SK-N-SH (cell line): ENCODE results near the gene DDR1. TPM values are rescaled to one million over a fixed set of nuclear protein-coding genes. Genes with fewer than 3 reads are reported as not detected.

Source experiments
- CTCF ChIA-PET: fragments of 300-600, 350-600 bp; formaldehyde crosslinking; extraction: SDS; loops from one replicate; lab custom pipeline; 2021; lab: Yijun Ruan, JAX
- POLR2A ChIA-PET: fragments of 350-600 bp; sonication (Branson Sonifier 250); formaldehyde crosslinking; extraction: SDS; loops from one replicate; lab custom pipeline; 2020; ENCODE audit warnings: antibody characterized with exemption, inconsistent platforms; lab: Yijun Ruan, JAX
- DNase-seq: peaks from one replicate; pipeline ENCODE4 v3.0.0; 2012
- H2AFZ ChIP-seq: fragments of 200-600 bp; sonication (generic); 2 replicates; pipeline ENCODE4 v1.8.1; 2016; ENCODE audit warnings: antibody characterized with exemption, mild to moderate bottlenecking, low read depth
- H3F3A ChIP-seq: fragments of 200-600 bp; sonication (generic); replicated peaks from 2 replicates; pipeline ENCODE3; 2016; ENCODE audit warnings: antibody characterized with exemption, mild to moderate bottlenecking; ENCODE audit not compliant: insufficient read depth
- H3K27ac ChIP-seq, 2 experiments: fragments of 200-500 bp in 1 of 2; fragments of 200-600 bp in 1 of 2; sonication (Bioruptor generic) in 1 of 2; sonication (generic), shearing (Covaris generic) in 1 of 2; 2 replicates each; pipeline versions ENCODE4 v1.5.1 to v1.6.1; 2014 to 2016; ENCODE audit warnings: low read depth in 2 of 2, inconsistent platforms in 1 of 2, low read length in 1 of 2, mild to moderate bottlenecking in 1 of 2, mixed read lengths in 1 of 2
- H3K27me3 ChIP-seq: fragments of 200-600 bp; sonication (generic), shearing (Covaris generic); 2 replicates; pipeline ENCODE4 v1.6.1; 2016; ENCODE audit warnings: mixed run types; ENCODE audit not compliant: insufficient read depth
- H3K36me3 ChIP-seq, 2 experiments: fragments of 200-500 bp in 1 of 2; fragments of 200-600 bp in 1 of 2; sonication (Bioruptor generic) in 1 of 2; sonication (generic) in 1 of 2; replicated peaks in 1 of 2; 2 replicates each; pipeline versions ENCODE3 to v1.5.1; 2014 to 2016; ENCODE audit warnings: low read length in 1 of 2, mild to moderate bottlenecking in 1 of 2; ENCODE audit not compliant: insufficient read depth in 2 of 2, control insufficient read depth in 1 of 2
- H3K4me1 ChIP-seq, 2 experiments: fragments of 200-500 bp in 1 of 2; fragments of 200-600 bp in 1 of 2; sonication (Bioruptor generic) in 1 of 2; sonication (generic), shearing (Covaris generic) in 1 of 2; 2 replicates each; pipeline versions ENCODE4 v1.5.1 to v1.6.1; 2014 to 2016; ENCODE audit warnings: low read depth in 1 of 2, low read length in 1 of 2, mixed run types in 1 of 2; ENCODE audit not compliant: insufficient read depth in 2 of 2, control insufficient read depth in 1 of 2
- H3K4me2 ChIP-seq: fragments of 200-600 bp; sonication (generic), shearing (Covaris generic); 2 replicates; pipeline ENCODE4 v1.6.1; 2017; ENCODE audit warnings: mixed run types
- H3K4me3 ChIP-seq, 2 experiments: fragments of 200-500 bp in 1 of 2; fragments of 200-600 bp in 1 of 2; sonication (Bioruptor generic) in 1 of 2; sonication (generic), shearing (Covaris generic) in 1 of 2; 2 replicates each; pipeline versions ENCODE4 v1.5.1 to v1.8.1; 2014 to 2016; ENCODE audit warnings: low read depth in 2 of 2, inconsistent platforms in 1 of 2, low read length in 1 of 2, mild to moderate bottlenecking in 1 of 2, mixed read lengths in 1 of 2, moderate library complexity in 1 of 2
- H3K79me2 ChIP-seq: fragments of 200-600 bp; sonication (generic); 2 replicates; pipeline ENCODE4 v1.8.1; 2017; ENCODE audit warnings: mild to moderate bottlenecking; ENCODE audit not compliant: insufficient read depth
- H3K9ac ChIP-seq: fragments of 200-600 bp; sonication (generic); 2 replicates; pipeline ENCODE4 v1.6.1; 2017; ENCODE audit warnings: mixed run types
- H3K9me2 ChIP-seq: fragments of 200-600 bp; sonication (generic); 2 replicates; pipeline ENCODE4 v1.6.1; 2017; ENCODE audit warnings: mixed run types
- H3K9me3 ChIP-seq: fragments of 200-600 bp; sonication (generic); 2 replicates; pipeline ENCODE4 v1.6.1; 2017; ENCODE audit warnings: mixed run types, mild to moderate bottlenecking, moderate library complexity
- H4K20me1 ChIP-seq: fragments of 200-600 bp; sonication (generic); 2 replicates; pipeline ENCODE4 v1.6.1; 2017; ENCODE audit warnings: mild to moderate bottlenecking, mixed run types; ENCODE audit not compliant: insufficient read depth
- CHD2 ChIP-seq: fragments of 150-350 bp; IDR thresholded peaks from 2 replicates; pipeline ENCODE4 v1.6.1; 2018; ENCODE audit warnings: low read length; ENCODE audit not compliant: partially characterized antibody
- ELF1 ChIP-seq: IDR thresholded peaks from 2 replicates; pipeline ENCODE4 v1.4.0; 2012
- EZH2phosphoT487 ChIP-seq: fragments of 200-600 bp; sonication (generic); IDR thresholded peaks from 2 replicates; pipeline ENCODE4 v1.6.1; 2017; ENCODE audit warnings: low read depth, mixed run types, mild to moderate bottlenecking, antibody characterized with exemption, moderate library complexity, borderline replicate concordance
- GABPA ChIP-seq: IDR thresholded peaks from 2 replicates; pipeline ENCODE4 v1.4.0; 2012; ENCODE audit warnings: low read depth, mild to moderate bottlenecking
- GATA2 ChIP-seq: sonication (generic); formaldehyde crosslinking; IDR thresholded peaks from 2 replicates; pipeline ENCODE4 v1.5.0; 2020; ENCODE audit warnings: mild to moderate bottlenecking, missing genetic modification reagents
- JUND ChIP-seq: IDR thresholded peaks from 2 replicates; pipeline ENCODE4 v1.4.0; 2012
- MEF2A ChIP-seq: IDR thresholded peaks from 2 replicates; pipeline ENCODE4 v1.4.0; 2012; ENCODE audit warnings: low read depth, borderline replicate concordance
- MXI1 ChIP-seq: IDR thresholded peaks from 2 replicates; pipeline ENCODE4 v1.6.1; 2012; ENCODE audit warnings: mild to moderate bottlenecking, low read depth, low read length, improper control_type of control experiment
- NFIC ChIP-seq: IDR thresholded peaks from 2 replicates; pipeline ENCODE4 v1.4.0; 2012; ENCODE audit warnings: borderline replicate concordance
- RCOR1 ChIP-seq: fragments of 150-350 bp; IDR thresholded peaks from 2 replicates; pipeline ENCODE4 v1.6.1; 2017; ENCODE audit warnings: antibody characterized with exemption, low read length
- SIN3A ChIP-seq: IDR thresholded peaks from 2 replicates; pipeline ENCODE4 v1.6.1; 2012; ENCODE audit warnings: low read depth, mild to moderate bottlenecking, low read length, moderate library complexity, borderline replicate concordance
- SMC3 ChIP-seq: IDR thresholded peaks from 2 replicates; pipeline ENCODE4 v1.6.1; 2012; ENCODE audit warnings: low read depth, low read length, improper control_type of control experiment
- TCF12 ChIP-seq: IDR thresholded peaks from 2 replicates; pipeline ENCODE4 v1.4.0; 2012
- TEAD4 ChIP-seq: IDR thresholded peaks from 2 replicates; pipeline ENCODE4 v1.4.0; 2012; ENCODE audit warnings: mild to moderate bottlenecking, borderline replicate concordance; ENCODE audit not compliant: insufficient read depth
- YY1 ChIP-seq: IDR thresholded peaks from 2 replicates; pipeline ENCODE4 v1.4.0; 2012; ENCODE audit warnings: low read depth, mild to moderate bottlenecking
- WGBS: methylation state at CpG from one replicate; pipeline ENCODE4 v1.1.6; 2017; ENCODE audit warnings: low lambda C conversion rate; 5-methylcytosine and 5-hydroxymethylcytosine counted together
- polyA plus RNA-seq, 3 experiments: library from polyadenylated mRNA; depleted of rRNA; stranded (reverse); fragments of >200 nt; gene quantifications; 2 replicates each; pipeline ENCODE4 v1.2.3, GENCODE V29; 2012
- TF ChIP-seq, protein P1 (sequence below): fragments of 200-600 bp; sonication (generic); IDR thresholded peaks from 2 replicates; pipeline ENCODE4 v1.6.1; 2017; ENCODE audit warnings: antibody characterized with exemption, mild to moderate bottlenecking, moderate library complexity
- TF ChIP-seq, protein P2 (sequence below): fragments of 150-350 bp; IDR thresholded peaks from 2 replicates; pipeline ENCODE4 v1.6.1; 2017; ENCODE audit warnings: antibody characterized with exemption, low read length, low read depth, borderline replicate concordance
- TF ChIP-seq, protein P3 (sequence below): IDR thresholded peaks from 2 replicates; pipeline ENCODE4 v1.4.0; 2012; ENCODE audit warnings: low read depth
- TF ChIP-seq, protein P4 (sequence below): IDR thresholded peaks from 2 replicates; pipeline ENCODE4 v1.4.0; 2012; ENCODE audit warnings: low read depth, borderline replicate concordance
- TF ChIP-seq, protein P5 (sequence below): fragments of 150-350 bp; IDR thresholded peaks from 2 replicates; pipeline ENCODE4 v1.6.1; 2016; ENCODE audit warnings: mild to moderate bottlenecking, low read depth, low read length
- TF ChIP-seq, protein P6 (sequence below): IDR thresholded peaks from 2 replicates; pipeline ENCODE4 v1.4.0; 2012; ENCODE audit warnings: low read depth, borderline replicate concordance

Gene DDR1
- polyA plus RNA-seq, 1 of the 3 experiments (the other 2 are of a cell fraction), result 52.8 TPM

DNA sequence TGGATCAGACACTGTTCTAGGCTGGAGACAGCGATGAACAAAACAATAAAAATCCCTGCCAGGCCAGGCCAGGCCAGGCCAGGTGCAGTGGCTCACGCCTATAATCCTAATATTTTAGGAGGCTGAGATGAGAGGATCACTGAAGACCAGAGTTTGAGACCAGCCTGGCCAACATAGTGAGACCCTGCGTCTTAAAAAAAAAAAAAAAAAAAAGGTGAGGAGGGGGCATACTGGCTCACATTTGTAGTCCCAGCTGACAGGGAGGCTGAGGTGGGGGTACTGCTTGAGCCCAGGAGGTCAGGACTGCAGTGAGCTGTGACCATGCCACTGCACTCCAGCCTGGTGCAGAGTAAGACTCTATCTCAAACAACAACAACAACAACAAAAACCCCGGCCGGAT lies 61.0 kb downstream of the DDR1 start:
- peaks cover 0 to 4% of the 10 kb centered on the region in 2 experiments; a peak in 1 of 4 replicates for H3K4me1 ChIP-seq
- H4K20me1 ChIP-seq, result no peaks in the 10 kb centered on the region
- H3K79me2 ChIP-seq, result no peaks in the 10 kb centered on the region
- TF ChIP-seq SIN3A, result no peak
- TF ChIP-seq TCF12, result no peak
- no peak for TF ChIP-seq ELF1
- no peak for TF ChIP-seq EZH2phosphoT487
- TF ChIP-seq, protein P1, sequence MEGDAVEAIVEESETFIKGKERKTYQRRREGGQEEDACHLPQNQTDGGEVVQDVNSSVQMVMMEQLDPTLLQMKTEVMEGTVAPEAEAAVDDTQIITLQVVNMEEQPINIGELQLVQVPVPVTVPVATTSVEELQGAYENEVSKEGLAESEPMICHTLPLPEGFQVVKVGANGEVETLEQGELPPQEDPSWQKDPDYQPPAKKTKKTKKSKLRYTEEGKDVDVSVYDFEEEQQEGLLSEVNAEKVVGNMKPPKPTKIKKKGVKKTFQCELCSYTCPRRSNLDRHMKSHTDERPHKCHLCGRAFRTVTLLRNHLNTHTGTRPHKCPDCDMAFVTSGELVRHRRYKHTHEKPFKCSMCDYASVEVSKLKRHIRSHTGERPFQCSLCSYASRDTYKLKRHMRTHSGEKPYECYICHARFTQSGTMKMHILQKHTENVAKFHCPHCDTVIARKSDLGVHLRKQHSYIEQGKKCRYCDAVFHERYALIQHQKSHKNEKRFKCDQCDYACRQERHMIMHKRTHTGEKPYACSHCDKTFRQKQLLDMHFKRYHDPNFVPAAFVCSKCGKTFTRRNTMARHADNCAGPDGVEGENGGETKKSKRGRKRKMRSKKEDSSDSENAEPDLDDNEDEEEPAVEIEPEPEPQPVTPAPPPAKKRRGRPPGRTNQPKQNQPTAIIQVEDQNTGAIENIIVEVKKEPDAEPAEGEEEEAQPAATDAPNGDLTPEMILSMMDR, result no peak
- no peak for TF ChIP-seq NFIC
- TF ChIP-seq TEAD4, result no peak
- TF ChIP-seq GABPA, result no peak
- TF ChIP-seq MXI1, result no peak
- TF ChIP-seq, protein P2, sequence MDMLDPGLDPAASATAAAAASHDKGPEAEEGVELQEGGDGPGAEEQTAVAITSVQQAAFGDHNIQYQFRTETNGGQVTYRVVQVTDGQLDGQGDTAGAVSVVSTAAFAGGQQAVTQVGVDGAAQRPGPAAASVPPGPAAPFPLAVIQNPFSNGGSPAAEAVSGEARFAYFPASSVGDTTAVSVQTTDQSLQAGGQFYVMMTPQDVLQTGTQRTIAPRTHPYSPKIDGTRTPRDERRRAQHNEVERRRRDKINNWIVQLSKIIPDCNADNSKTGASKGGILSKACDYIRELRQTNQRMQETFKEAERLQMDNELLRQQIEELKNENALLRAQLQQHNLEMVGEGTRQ, result no peak
- TF ChIP-seq, protein P3, sequence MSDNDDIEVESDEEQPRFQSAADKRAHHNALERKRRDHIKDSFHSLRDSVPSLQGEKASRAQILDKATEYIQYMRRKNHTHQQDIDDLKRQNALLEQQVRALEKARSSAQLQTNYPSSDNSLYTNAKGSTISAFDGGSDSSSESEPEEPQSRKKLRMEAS, result no peak
- TF ChIP-seq RCOR1, result no peak
- no peak overlapping the region for H3K27ac ChIP-seq
- POLR2A ChIA-PET, result no interaction called here
- no peaks in the 10 kb centered on the region for H3K36me3 ChIP-seq
- H2AFZ ChIP-seq, result no peak overlapping the region
- CTCF ChIA-PET, result interaction anchor here (1.4 kb wide), 1 partner anchor 30 kb away, joined by 4 read pairs; no protein-coding TSS in a partner anchor
- H3K4me3 ChIP-seq, result no peak overlapping the region
- 36% methylated on average over 5 of the region's 5 CpGs for WGBS
- H3K9me3 ChIP-seq, result no peaks in the 10 kb centered on the region
- peaks cover 29% of the 10 kb centered on the region; the same call in 1 of the 2 replicates for H3K27me3 ChIP-seq
- no peak for DNase-seq
- no peaks in the 10 kb centered on the region for H3K9me2 ChIP-seq
- H3F3A ChIP-seq, result no peaks in the 10 kb centered on the region
- H3K9ac ChIP-seq, result no peak overlapping the region
- H3K4me2 ChIP-seq, result no peak overlapping the region

DNA sequence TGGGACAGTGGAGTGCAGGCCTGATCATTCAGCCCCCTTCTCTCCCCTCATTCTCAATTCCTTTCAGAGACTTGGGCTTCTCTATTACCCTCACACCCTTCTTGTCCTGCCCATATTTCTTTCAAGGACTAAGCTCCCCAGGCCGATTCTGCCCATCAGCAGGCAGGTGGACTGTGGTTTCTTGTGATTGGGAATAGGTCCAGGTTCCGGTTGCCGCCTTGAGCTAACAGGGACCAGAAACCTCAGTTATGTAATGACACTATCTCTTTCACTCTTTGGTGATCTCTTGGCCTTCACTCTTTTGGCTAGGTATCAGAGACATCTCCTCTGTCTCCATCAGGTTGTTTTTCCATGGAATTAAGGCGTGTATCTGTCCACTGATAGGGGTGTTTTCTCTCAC lies 62.9 kb downstream of the DDR1 start:
- Histone ChIP-seq H3K9me2 (no peaks in the 10 kb centered on the region), H3K36me3 (no peaks in the 10 kb centered on the region), H3K27ac (no peak overlapping the region), H3K4me3 (no peak overlapping the region), H3K9ac (no peak overlapping the region), H2AFZ (no peak overlapping the region), H3K4me1 (peaks cover 0 to 3% of the 10 kb centered on the region in 2 experiments; a peak in 1 of 4 replicates), H3K9me3 (no peaks in the 10 kb centered on the region), H3F3A (no peaks in the 10 kb centered on the region), H4K20me1 (no peaks in the 10 kb centered on the region), H3K27me3 (peaks cover 29% of the 10 kb centered on the region; the same call in 1 of the 2 replicates), H3K79me2 (no peaks in the 10 kb centered on the region), H3K4me2 (no peak overlapping the region)
- 34% methylated on average over 4 of the region's 4 CpGs for WGBS
- ChIA-PET CTCF (interaction anchor here (1.0 kb wide), 2 partner anchors 10 to 62 kb away, joined by 3 read pairs; no protein-coding TSS in a partner anchor), POLR2A (no interaction called here)
- DNase-seq, result no peak
- TF ChIP-seq YY1, result no peak
- TF ChIP-seq SMC3, result no peak
- TF ChIP-seq, protein P4, sequence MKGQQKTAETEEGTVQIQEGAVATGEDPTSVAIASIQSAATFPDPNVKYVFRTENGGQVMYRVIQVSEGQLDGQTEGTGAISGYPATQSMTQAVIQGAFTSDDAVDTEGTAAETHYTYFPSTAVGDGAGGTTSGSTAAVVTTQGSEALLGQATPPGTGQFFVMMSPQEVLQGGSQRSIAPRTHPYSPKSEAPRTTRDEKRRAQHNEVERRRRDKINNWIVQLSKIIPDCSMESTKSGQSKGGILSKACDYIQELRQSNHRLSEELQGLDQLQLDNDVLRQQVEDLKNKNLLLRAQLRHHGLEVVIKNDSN, result no peak
- no peak for TF ChIP-seq GATA2 (CRISPR knock-in tag)
- no peak for TF ChIP-seq CHD2
- TF ChIP-seq NFIC, result no peak
- TF ChIP-seq, protein P5, sequence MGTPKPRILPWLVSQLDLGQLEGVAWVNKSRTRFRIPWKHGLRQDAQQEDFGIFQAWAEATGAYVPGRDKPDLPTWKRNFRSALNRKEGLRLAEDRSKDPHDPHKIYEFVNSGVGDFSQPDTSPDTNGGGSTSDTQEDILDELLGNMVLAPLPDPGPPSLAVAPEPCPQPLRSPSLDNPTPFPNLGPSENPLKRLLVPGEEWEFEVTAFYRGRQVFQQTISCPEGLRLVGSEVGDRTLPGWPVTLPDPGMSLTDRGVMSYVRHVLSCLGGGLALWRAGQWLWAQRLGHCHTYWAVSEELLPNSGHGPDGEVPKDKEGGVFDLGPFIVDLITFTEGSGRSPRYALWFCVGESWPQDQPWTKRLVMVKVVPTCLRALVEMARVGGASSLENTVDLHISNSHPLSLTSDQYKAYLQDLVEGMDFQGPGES, result no peak
- TF ChIP-seq, protein P6, sequence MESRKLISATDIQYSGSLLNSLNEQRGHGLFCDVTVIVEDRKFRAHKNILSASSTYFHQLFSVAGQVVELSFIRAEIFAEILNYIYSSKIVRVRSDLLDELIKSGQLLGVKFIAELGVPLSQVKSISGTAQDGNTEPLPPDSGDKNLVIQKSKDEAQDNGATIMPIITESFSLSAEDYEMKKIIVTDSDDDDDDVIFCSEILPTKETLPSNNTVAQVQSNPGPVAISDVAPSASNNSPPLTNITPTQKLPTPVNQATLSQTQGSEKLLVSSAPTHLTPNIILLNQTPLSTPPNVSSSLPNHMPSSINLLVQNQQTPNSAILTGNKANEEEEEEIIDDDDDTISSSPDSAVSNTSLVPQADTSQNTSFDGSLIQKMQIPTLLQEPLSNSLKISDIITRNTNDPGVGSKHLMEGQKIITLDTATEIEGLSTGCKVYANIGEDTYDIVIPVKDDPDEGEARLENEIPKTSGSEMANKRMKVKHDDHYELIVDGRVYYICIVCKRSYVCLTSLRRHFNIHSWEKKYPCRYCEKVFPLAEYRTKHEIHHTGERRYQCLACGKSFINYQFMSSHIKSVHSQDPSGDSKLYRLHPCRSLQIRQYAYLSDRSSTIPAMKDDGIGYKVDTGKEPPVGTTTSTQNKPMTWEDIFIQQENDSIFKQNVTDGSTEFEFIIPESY, result no peak
- TF ChIP-seq MEF2A, result no peak
- no peak for TF ChIP-seq JUND
